Spleen (tissue), 3 donors: Measurements from ENCODE around the gene DUOX2.

ENCODE experiments used
- POLR2A ChIP-seq, 3 donors: fragments of 450-650 bp; IDR thresholded peaks; one replicate each; pipeline ENCODE4 v1.5.1; 2017; ENCODE audit warnings: antibody characterized with exemption in 3 of 3, mild to moderate bottlenecking in 1 of 3
- POLR2AphosphoS5 ChIP-seq, 3 donors: sonication (generic); formaldehyde crosslinking; IDR thresholded peaks; one replicate each; pipeline ENCODE4 v1.5.1; 2017; ENCODE audit warnings: antibody characterized with exemption in 3 of 3

GRCh38 chr15:45131510-45131909, 17.5 kb upstream of the DUOX2 start:
- TF ChIP-seq POLR2A (IDR thresholded peaks at IDR 0.05), result no peak
- TF ChIP-seq POLR2AphosphoS5 (IDR thresholded peaks at IDR 0.05), result no peak
